Measurements from ENCODE around the gene MMD. TPM values are rescaled to one million over a fixed set of nuclear protein-coding genes. Genes with fewer than 3 reads are reported as not detected.

MMD gene
- total and polyA plus RNA-seq, 2 of the 13 experiments (the other 11 are each of a cell fraction or from before 2014, with no cell fraction given): 121 to 225 TPM

DNA sequence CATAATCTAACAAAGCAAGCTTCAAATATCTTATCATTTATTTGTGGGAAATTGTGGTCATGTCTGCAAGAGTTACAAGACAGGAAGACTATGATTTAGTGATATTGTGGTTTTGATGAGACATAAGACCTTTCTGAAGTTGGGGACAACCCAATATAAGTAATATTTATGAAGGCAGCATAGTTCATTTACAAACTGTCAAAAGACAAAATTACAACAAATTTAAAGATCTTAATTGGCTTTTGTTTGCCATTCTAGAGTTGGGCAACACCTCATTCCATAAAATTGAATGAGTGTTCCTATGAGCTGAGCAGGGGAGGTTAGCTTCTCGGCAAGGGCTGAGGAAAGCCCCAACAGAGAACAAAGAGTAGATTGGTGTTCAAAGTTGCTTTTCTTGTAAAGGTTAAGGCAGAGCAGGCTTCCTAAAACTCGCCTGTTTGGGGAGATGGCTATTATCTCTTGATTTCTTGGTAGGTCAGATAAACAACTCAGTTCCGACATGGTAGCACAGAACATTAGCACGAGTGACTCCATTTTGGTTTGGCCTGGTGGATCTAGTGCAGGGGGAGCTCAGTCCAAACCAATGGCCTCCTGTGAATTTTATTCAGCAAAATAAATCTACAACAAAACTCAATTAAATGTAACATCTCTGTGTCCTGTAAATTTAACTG lies 10.9 kb upstream of the MMD start (continued):
- TF ChIP-seq, protein P1, sequence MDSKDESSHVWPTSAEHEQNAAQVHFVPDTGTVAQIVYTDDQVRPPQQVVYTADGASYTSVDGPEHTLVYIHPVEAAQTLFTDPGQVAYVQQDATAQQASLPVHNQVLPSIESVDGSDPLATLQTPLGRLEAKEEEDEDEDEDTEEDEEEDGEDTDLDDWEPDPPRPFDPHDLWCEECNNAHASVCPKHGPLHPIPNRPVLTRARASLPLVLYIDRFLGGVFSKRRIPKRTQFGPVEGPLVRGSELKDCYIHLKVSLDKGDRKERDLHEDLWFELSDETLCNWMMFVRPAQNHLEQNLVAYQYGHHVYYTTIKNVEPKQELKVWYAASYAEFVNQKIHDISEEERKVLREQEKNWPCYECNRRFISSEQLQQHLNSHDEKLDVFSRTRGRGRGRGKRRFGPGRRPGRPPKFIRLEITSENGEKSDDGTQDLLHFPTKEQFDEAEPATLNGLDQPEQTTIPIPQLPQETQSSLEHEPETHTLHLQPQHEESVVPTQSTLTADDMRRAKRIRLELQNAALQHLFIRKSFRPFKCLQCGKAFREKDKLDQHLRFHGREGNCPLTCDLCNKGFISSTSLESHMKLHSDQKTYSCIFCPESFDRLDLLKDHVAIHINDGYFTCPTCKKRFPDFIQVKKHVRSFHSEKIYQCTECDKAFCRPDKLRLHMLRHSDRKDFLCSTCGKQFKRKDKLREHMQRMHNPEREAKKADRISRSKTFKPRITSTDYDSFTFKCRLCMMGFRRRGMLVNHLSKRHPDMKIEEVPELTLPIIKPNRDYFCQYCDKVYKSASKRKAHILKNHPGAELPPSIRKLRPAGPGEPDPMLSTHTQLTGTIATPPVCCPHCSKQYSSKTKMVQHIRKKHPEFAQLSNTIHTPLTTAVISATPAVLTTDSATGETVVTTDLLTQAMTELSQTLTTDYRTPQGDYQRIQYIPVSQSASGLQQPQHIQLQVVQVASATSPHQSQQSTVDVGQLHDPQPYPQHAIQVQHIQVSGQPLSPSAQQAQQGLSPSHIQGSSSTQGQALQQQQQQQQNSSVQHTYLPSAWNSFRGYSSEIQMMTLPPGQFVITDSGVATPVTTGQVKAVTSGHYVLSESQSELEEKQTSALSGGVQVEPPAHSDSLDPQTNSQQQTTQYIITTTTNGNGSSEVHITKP (CRISPR knock-in tag; IDR thresholded peaks at IDR 0.05; ENCODE audit: low read depth): peak; percentile 6; the same call in 1 of the 2 replicates
- no peak for TF ChIP-seq PHF20 (CRISPR knock-in tag; IDR thresholded peaks at IDR 0.05)
- TF ChIP-seq ZBTB42 (CRISPR knock-in tag; IDR thresholded peaks at IDR 0.05): 0 out of 2 replicates have a peak, but pooled peaks have one; percentile 42
- TF ChIP-seq, protein P2, sequence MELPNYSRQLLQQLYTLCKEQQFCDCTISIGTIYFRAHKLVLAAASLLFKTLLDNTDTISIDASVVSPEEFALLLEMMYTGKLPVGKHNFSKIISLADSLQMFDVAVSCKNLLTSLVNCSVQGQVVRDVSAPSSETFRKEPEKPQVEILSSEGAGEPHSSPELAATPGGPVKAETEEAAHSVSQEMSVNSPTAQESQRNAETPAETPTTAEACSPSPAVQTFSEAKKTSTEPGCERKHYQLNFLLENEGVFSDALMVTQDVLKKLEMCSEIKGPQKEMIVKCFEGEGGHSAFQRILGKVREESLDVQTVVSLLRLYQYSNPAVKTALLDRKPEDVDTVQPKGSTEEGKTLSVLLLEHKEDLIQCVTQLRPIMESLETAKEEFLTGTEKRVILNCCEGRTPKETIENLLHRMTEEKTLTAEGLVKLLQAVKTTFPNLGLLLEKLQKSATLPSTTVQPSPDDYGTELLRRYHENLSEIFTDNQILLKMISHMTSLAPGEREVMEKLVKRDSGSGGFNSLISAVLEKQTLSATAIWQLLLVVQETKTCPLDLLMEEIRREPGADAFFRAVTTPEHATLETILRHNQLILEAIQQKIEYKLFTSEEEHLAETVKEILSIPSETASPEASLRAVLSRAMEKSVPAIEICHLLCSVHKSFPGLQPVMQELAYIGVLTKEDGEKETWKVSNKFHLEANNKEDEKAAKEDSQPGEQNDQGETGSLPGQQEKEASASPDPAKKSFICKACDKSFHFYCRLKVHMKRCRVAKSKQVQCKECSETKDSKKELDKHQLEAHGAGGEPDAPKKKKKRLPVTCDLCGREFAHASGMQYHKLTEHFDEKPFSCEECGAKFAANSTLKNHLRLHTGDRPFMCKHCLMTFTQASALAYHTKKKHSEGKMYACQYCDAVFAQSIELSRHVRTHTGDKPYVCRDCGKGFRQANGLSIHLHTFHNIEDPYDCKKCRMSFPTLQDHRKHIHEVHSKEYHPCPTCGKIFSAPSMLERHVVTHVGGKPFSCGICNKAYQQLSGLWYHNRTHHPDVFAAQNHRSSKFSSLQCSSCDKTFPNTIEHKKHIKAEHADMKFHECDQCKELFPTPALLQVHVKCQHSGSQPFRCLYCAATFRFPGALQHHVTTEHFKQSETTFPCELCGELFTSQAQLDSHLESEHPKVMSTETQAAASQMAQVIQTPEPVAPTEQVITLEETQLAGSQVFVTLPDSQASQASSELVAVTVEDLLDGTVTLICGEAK (IDR thresholded peaks at IDR 0.05): no peak
- TF ChIP-seq, protein P2 (CRISPR knock-in tag; IDR thresholded peaks at IDR 0.05): no peak
- TF ChIP-seq, protein P3, sequence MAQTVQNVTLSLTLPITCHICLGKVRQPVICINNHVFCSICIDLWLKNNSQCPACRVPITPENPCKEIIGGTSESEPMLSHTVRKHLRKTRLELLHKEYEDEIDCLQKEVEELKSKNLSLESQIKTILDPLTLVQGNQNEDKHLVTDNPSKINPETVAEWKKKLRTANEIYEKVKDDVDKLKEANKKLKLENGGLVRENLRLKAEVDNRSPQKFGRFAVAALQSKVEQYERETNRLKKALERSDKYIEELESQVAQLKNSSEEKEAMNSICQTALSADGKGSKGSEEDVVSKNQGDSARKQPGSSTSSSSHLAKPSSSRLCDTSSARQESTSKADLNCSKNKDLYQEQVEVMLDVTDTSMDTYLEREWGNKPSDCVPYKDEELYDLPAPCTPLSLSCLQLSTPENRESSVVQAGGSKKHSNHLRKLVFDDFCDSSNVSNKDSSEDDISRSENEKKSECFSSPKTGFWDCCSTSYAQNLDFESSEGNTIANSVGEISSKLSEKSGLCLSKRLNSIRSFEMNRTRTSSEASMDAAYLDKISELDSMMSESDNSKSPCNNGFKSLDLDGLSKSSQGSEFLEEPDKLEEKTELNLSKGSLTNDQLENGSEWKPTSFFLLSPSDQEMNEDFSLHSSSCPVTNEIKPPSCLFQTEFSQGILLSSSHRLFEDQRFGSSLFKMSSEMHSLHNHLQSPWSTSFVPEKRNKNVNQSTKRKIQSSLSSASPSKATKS (CRISPR knock-in tag; IDR thresholded peaks at IDR 0.05): 0 out of 2 replicates have a peak, but pooled peaks have one; percentile 4
- no peak for TF ChIP-seq IKZF1 (IDR thresholded peaks at IDR 0.05)
- 0 out of 2 replicates have a peak, but pooled peaks have one; percentile 63 for TF ChIP-seq MTERF4 (CRISPR knock-in tag; IDR thresholded peaks at IDR 0.05)
- no peak for TF ChIP-seq NR3C1 (CRISPR knock-in tag; IDR thresholded peaks at IDR 0.05)
- no peak for TF ChIP-seq ZNF274 (CRISPR knock-in tag; IDR thresholded peaks at IDR 0.05)
- no peak for TF ChIP-seq KDM5A (IDR thresholded peaks at IDR 0.05; ENCODE audit: borderline replicate concordance, low read length)
- no peak for TF ChIP-seq IKZF4 (CRISPR knock-in tag; IDR thresholded peaks at IDR 0.05; ENCODE audit: borderline replicate concordance, low read depth, not compliant biosample characterization)
